HCT116 (cell line): Measurements from ENCODE around the gene ZNF79.

Experiments used
- CEBPB ChIP-seq: IDR thresholded peaks from 2 replicates; pipeline ENCODE4 v1.6.1; 2012; ENCODE audit warnings: low read depth
- EZH2 ChIP-seq: fragments of 200-600 bp; sonication (generic); IDR thresholded peaks from 2 replicates; pipeline ENCODE4 v1.6.1; 2017; ENCODE audit warnings: antibody characterized with exemption, mixed run types
- MAX ChIP-seq: IDR thresholded peaks from 2 replicates; pipeline ENCODE4 v1.6.1; 2012
- POLR2A ChIP-seq: IDR thresholded peaks from 2 replicates; pipeline ENCODE4 v1.7.0; 2011; ENCODE audit warnings: borderline replicate concordance; ENCODE audit not compliant: insufficient read depth, insufficient read length; ENCODE audit errors: extremely low read depth
- POLR2AphosphoS5 ChIP-seq: IDR thresholded peaks from 2 replicates; pipeline ENCODE4 v1.6.1; 2011; ENCODE audit warnings: mild to moderate bottlenecking, low read depth, low read length, moderate library complexity
- SIN3A ChIP-seq: IDR thresholded peaks from 2 replicates; pipeline ENCODE4 v1.6.1; 2012; ENCODE audit warnings: low read depth
- SP1 ChIP-seq: IDR thresholded peaks from 2 replicates; pipeline ENCODE4 v1.6.1; 2012; ENCODE audit warnings: low read depth
- TCF7L2 ChIP-seq: IDR thresholded peaks from 2 replicates; pipeline ENCODE4 v1.7.0; 2011; ENCODE audit warnings: borderline replicate concordance, inconsistent platforms; ENCODE audit not compliant: insufficient read depth, insufficient read length; ENCODE audit errors: extremely low read depth
- ZBTB33 ChIP-seq: IDR thresholded peaks from 2 replicates; pipeline ENCODE4 v1.6.1; 2011; ENCODE audit warnings: mild to moderate bottlenecking, low read length, moderate library complexity; ENCODE audit not compliant: insufficient replicate concordance; ENCODE audit errors: extremely low read depth
- TF ChIP-seq, protein P1 (sequence below), 3 experiments: fragments of 200-600 bp in 1 of 3; sonication (generic) in 1 of 3; IDR thresholded peaks in 2 of 3; conservative IDR thresholded peaks in 1 of 3; 2 replicates each; pipeline ENCODE4 v1.5.1; 2012 to 2017; ENCODE audit warnings: low read depth in 2 of 3, low read length in 2 of 3, antibody characterized with exemption in 1 of 3, borderline replicate concordance in 1 of 3, control low read depth in 1 of 3, mild to moderate bottlenecking in 1 of 3, mixed read lengths in 1 of 3, mixed run types in 1 of 3, moderate library complexity in 1 of 3; ENCODE audit not compliant: insufficient read depth in 1 of 3

GRCh38 chr9:127403507-127404192, 20.5 kb upstream of the ZNF79 start:
- TF ChIP-seq EZH2 (no peak), TCF7L2 (no peak), ZBTB33 (no peak), POLR2AphosphoS5 (no peak), SP1 (no peak), SIN3A (no peak), MAX (no peak), POLR2A (no peak), CEBPB (no peak)
- TF ChIP-seq, protein P1, sequence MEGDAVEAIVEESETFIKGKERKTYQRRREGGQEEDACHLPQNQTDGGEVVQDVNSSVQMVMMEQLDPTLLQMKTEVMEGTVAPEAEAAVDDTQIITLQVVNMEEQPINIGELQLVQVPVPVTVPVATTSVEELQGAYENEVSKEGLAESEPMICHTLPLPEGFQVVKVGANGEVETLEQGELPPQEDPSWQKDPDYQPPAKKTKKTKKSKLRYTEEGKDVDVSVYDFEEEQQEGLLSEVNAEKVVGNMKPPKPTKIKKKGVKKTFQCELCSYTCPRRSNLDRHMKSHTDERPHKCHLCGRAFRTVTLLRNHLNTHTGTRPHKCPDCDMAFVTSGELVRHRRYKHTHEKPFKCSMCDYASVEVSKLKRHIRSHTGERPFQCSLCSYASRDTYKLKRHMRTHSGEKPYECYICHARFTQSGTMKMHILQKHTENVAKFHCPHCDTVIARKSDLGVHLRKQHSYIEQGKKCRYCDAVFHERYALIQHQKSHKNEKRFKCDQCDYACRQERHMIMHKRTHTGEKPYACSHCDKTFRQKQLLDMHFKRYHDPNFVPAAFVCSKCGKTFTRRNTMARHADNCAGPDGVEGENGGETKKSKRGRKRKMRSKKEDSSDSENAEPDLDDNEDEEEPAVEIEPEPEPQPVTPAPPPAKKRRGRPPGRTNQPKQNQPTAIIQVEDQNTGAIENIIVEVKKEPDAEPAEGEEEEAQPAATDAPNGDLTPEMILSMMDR (IDR thresholded peaks at IDR 0.05 in 2 of 3, conservative IDR thresholded peaks at IDR 0.05 in 1 of 3; ENCODE audit: borderline replicate concordance in 1 of 3, insufficient read depth in 1 of 3, low read depth in 2 of 3, low read length in 2 of 3) = no peak
